Stimulated activated CD4-positive, alpha-beta T cell treated with anti-CD3 and anti-CD28 coated beads, Interleukin-1b, Interleukin-23, amount 100 ng/mL, for 24 hours (primary cell): ENCODE data around the gene TNP2.

ENCODE experiments used
- DNase-seq, 4 experiments: peaks; one replicate each; pipeline ENCODE4 v3.0.0-alpha.2; 2020; ENCODE audit warnings: low read depth in 4 of 4, low spot score in 1 of 4

TNP2 gene

DNA sequence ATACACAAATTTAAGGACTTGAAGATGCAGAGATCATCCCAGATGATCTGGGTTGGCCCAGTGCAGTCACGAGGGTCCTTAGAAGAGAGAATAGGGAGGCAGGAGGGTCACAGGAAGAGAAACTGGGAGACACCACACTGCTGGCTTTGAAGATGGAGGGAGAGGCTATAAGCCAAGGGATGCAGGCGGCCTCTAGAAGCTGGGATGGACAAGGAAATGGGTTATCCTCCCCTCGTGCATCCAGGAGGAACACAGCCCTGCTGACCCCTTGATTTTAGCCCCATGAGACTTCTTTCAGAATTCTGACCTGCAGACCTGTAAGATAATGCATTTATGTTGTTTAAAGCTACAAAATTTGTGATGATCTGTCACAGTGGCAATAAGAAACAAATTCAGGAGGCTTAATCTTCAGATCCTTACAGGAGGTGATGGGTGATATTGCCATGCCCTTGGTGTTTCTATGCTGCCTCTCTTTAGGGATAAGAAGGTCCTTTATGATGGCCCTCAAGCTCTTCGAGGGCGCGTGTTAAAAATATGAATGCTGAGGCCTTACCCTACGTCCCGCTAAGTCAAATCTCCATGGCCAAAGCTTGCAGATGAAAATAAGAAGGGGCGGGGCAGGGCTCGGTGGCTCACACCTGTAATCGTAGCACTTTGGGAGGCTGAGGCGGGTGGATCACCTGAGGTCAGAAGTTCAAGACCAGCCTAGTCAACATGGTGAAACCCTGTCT, 8.6 kb upstream of the TNP2 start:
- DNase-seq: no peak

DNA sequence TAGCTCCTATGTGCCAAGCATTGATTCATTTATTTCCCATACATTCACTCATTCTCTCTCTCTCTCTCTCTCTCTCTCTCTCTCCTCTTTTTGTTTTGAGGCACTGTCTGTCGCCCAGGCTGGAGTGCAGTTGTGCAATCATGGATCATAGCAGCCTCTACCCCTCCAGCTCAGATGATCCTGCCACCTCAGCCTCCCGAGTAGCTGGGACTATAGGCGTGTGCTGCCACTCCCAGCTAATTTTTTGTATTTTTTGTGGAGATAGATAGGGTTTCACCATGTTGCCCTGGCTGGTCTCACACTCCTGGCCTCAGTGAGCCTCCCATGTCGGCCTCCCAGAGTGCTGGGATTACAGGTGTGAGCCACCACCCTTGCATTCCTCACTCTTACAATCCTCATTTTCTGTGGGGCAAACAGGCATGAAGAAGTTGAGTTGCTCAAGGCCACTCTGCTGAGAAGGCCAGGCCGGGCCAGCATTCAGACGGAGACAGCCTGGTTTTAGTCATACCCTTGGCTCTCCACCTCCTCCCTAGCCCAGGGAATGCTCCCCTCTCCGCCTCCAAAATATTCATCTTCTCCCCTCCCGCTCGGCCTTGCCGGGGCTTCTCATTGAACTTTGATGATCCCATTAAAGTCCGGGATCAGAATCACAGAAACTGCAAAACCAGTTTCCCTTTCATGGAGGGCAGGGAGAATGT, 7.9 kb upstream of the TNP2 start:
- no peak for DNase-seq

DNA sequence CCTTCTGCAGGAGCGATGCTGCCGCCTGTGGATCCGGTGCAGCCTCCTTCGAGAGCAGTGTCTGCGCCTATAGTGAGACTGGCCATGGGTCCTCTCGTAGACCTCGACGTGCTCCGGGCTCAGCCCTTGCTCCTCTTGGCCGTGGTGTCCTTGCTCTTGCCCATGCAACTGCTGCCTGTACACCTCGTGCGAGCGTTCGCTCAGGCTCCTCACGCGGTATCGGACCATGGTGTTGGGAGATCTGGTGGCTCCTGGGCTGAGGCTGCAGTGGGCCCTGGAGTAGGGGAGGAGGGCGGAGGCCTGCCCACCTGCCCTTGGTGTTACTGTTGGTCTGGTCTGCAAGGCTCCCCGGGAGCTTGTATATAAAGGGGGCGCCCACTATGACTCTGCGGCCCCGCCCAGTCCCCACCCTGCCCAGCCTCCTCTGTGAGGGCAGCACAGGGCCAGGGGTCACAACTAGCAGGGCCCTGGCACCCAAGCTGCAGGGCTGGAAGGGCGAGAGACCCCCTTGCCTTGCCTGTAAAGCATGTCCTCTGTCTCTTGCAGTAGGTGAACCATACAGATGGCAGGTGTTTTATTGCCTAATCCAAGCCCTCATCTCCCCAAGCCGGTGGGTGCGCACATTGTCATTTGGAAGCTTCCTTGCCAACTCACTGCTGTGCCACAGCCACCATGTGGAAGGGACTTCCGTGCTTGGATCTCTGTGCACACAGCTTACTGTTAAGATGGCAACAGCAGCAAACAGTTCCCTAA, 7.2 kb upstream of the TNP2 start, which contains the start of gene PRM2:
TSS of gene PRM2 (minus strand) at position 338 of the 753 bp plus-strand sequence. CDS start at position 228, 110 bp downstream.
- no peak for DNase-seq

DNA sequence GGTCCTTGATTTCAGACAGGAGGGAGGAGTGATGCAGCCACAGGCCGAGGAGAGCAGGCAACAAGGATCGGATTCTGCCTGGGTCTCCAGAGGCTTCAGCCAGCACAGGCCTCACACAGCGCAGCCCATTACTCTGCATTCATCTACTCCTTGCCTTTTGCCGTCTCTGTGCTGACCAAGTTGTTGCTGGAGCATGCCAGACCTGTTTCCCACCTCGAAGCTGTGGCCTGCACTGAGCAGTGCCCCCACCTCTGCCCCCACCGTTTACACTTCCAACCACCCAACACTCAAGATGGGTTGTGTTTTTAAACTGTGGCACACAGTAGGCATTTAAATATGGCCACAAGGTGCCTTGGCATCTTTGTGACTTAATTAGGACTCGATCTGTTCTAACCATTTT, 5.8 kb upstream of the TNP2 start:
- no peak for DNase-seq

DNA sequence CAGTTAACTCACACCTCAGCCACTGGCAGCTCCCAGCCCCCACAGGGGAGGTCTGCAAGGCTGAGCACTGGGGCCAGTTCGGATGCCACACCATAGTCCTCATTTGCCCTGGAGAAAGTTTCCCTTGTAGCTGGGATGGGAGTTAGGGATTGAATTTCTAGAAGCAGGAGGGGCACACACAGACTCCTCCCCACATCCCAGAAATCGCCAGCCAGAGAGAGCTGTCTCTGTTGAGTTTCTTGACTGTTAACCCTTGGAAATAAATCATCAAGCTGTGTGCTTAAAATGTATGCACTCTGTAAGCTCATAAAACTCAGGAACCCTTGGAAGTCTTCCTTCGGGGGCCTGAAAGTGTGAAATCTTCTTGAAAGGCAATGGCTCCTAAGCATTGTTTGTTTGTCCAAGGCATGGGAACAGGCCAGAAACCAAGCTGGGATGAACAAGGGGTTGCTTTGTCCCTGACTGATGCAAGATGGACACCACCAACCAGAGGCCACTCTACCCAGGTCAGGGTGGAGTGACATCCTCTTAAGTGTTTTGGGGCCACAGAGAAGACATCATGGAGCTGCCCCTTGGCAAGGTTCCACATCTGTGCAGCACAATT, 4.7 kb upstream of the TNP2 start:
- DNase-seq: no peak

DNA sequence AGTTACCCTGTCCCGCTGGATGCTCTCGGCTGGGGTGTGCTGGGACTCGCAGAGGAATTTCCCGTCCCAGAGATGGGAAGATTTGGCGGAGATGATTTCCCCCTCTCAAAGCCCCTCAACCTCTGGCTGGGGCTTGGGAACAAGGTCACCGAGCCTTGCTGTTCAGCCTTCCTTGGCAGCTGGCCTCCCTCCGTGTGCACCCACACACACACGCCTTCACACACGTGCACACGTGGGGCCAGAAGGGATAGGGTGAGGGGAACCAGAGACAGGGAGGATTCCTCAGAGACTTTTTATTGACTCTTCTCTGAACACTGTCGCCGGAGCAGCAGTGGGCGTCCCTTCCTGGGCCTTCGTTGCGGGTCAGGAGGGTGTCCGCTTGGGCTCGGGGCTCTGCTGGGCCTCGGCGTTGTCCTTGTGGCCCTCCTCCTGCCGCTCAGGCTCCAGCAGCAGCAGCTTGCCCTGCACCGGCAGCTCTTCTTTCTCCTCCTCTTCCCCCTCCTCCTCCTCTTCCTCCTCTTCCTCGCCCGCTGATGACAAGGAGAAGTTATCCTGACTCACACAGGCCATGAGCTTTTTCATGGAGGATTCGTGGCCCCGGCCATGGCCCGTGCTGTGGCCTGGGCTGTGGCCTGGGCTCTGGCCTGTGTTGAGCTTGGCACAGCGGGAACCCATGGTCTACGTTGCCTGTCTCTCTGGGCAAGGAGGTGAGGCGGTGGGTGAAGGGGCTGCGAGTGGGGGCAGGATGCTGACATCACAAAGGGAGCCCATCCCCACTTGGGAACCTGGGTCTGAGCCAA, 4.0 kb upstream of the TNP2 start, which contains the start of gene PRM3:
TSS of gene PRM3 (minus strand) at position 709 of the 800 bp plus-strand sequence. CDS start at position 675, 34 bp downstream.
- no peak for DNase-seq

DNA sequence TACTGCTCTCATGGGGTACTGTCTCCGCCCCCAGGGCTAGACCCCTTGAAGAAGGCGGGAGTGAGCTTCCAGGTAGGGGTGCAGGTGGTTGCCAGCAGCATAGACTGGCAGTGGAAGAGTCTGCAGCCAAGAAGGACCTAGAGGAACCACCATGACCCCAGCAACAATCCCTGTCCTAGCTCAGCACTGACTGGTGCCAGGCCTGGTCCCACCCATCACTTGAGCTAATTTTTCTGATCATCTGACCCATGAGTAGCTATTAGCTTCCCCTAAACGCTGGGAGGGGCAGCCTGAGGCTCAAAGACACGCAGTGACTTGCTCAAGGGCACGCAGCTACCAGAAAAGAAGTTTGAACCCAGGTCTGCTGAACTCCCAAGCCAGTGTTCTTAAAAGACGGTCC, 3.4 kb upstream of the TNP2 start:
- no peak for DNase-seq

DNA sequence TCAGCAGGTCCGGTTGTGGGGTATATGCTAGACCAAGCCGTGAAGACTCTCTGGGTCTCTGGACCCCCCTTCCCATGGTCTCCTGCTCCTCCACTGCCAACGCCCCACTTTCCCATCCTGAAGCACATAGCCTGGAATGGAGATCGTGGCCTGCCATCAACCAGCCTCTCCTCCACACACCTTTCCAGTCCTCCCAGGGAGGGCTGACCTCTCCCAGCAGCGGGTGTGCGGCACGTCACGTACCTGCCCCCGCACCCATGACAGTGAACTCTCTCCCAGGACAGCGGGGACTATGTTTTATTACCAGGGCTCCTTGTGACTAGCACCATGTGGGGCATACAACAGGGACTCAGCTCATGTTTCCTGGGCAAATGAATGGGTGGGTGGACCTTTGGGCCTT, 2.5 kb upstream of the TNP2 start:
- DNase-seq: no peak

DNA sequence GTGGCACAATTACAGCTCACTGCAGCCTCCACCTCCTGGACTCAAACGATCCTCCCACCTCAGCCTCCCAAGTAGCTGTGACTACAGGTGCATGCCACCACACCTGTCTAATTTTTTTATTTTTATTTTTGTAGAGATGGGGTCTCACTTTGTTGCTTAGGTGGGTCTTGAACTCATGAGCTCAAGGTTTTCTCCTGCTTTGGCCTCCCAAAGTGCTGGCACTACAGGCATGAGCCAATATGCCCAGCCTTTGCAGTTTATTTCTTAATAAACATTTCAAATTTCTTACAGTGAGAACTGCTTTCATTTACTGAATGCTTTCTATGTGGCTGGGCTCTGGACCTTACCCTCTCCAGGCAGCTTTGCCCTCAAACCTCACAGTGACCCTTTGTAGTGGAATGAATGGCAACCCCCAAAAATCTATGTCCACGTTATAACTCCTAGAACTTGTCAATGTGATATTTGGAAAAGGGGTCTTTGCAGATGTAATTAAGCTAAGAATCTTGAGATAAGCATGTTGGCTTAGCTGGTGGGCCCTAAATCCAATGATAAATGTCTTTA, 1.6 kb upstream of the TNP2 start:
- DNase-seq: no peak

DNA sequence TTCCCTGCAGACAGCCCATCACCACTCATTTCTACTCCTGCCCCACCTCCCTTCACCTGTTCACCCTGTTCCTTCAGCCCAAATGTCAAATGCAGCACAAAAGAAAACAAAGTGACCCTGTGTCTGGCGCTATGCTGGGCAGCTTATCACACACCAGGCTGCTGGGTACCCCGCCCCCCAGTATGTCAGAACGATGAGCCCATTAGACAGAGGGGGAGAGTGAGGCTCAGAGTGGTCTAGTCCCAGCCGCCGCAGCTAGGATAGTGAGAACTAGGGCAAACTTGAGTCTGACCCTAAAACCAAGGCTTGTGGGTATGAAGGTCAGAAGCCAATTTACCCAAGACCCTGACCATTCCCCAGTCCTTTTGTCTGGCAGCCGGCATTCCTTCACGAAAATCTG, 4.0 kb downstream of the TNP2 start:
- no peak for DNase-seq

DNA sequence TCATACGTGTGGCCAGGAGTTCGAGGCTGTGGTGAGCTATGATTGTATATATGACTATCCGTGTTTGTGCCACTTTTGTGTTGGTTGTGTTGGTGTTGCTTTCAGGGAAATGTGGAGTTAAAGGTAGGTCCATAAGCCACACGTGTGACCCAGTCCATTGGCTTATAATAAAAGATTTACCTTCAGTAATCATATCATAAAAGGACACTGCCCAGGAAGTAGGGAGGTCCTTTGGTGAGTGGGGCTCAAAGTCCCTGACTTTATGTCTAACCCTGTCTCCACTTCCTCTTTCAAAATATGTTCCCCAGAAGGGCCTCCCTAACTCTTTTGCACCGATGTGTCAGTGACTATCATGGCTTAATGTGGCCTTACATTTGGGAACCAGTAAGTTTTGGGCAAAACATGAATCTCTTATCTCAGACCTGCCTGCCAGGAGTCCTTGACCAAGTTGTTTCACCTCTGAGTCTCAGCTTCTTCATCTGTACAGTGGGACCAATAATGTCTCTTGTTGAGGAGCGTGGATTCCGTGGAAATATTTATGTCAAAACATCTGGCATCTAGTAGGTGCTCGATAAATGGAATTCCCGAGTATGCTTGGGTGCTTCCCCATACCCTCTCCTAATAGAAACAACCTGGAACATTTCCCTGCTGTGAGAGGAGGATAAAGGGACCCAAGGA, 4.8 kb downstream of the TNP2 start:
- DNase-seq: no peak

DNA sequence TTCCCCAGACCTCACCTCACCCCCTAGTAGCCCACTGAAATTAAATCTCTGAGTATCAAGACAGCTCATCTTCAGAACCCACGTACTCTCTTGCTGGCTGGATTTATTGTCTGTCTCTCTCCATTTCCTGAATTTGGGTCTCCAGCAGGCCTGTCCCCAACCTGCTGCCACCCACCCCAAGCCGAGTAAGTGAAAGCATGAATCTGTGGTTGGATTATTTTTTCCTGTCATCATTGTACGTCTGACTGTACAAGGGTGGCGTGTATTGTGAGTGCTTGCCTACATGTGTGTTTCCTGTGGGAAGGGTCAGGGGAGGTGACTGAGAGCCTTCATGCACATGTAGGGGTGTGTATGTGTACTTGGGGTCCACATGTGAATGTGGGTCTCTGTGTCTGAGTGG, 5.4 kb downstream of the TNP2 start:
- DNase-seq: no peak

DNA sequence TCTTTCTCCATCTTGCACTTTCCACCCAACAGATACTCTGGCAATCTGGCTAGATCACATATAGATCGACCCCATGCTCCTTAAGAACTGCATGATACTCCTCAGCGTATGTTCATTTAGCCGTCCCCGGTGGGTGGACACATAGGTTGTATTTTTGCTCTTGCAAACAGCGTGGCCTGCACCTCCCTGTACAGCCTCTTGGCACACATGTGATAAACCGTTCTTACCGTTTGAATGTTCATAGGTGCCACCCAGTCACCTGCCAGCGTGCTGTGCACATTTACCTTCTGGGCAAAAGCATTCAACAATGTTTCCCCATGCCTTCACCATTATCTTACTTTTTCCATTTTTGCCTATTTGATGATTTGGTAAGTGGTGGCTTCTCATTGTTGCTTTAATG, 6.2 kb downstream of the TNP2 start:
- no peak for DNase-seq

DNA sequence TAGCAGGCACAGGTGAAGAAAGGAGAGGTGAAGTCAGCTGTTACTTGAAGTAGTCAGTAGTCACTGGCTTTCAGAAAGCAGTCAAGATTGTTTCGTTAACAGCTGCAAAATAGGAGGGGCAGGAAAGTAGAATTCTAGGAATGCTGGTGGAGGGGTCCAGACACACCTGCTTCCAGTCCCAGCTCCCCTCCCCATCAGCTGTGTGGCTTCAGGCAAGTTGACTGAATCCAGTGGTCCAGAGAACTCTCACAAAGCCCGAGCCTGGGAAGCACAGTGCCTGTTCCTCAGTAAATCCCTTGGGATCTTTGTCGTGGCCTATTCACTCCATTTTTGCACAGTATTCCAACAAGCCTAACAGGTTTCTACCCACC, 8.5 kb downstream of the TNP2 start:
- DNase-seq: no peak

DNA sequence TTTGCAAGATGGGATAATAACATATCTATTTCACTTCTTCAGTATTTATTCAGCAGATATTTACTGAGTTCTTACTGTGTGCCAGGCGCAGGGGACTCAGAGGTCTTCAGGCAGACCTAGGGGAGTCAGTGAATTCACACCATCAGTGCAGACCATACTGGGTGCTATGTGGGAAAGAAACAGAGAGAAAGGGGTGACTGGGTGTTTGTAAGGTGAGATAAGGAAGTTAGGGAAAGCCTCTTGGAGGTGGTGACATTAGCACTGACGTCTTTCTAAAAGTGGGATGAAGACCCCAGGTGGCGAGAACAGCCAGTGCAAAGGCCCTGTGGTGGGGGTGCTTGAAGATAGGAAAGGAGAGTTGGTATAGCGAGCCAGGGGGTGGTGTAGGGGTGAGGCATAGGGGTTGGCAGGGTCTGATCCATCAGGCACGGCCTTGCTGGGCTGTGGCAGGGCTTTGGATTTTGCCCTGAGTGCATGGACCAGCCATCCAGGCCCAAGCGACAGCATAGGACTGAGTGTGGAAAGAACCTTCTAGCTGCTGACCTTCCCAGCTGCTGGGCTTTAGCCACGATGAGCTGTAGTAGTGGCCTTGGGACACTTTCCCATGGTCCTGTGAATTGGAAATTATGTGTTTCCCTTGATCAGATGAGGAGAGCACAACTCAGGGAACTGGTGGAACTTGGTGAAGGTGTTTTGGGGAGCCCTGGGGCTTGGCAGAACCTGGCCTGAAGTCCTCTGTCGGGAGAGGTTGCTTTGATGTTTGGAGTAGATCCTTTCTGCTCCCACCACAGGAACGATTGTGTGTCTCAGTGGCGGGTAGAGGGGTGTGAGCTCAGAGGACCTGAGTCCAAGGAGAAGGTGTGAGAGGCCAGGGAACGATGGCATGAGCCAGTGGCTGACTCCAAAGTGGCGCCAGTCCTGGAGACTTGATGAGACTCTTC, 9.2 kb downstream of the TNP2 start:
- no peak for DNase-seq

DNA sequence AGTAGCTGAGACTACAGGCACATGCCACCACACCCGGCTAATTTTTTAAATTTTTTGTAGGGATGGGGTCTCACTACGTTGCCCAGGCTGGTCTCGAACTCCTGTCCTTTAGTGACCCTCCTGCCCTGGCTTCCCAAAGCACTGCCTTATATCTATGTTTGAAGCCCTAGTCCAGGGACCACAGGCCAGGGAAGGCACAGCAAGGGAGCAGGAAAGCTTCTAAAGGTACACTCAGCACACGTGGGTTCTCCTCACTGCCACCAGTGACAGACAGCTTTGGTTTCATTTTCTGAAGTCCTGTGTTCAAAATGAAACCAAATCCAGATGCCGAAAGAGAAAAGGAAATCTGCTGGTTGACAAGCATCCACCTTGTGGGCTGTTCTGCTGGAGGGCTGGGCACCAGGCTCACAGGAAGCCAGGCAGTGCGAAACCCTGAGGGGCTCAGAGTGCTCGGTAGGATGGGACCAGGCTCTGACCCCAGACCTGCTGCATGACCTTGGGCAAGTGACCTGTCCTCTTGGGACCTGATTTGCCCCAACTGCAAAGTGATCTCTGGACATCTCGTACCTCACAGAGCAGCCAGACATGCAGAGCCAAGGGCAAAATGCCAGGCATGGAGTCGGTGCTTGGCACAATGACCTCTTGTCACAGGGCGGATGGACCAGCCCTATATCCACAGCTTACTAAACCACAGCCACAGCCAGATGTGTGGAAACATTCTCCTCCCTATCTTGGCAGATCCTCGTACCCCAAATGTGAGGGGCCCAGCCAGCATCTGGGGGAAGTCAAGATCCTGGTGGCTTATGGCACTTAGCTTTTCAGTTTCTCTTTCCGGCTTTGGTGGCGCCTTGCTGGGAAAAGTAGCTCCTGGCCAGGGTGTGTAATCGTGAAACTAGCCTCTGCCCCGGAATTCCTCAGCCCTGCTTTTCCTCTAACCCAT, 10.3 kb downstream of the TNP2 start:
- DNase-seq: no peak

DNA sequence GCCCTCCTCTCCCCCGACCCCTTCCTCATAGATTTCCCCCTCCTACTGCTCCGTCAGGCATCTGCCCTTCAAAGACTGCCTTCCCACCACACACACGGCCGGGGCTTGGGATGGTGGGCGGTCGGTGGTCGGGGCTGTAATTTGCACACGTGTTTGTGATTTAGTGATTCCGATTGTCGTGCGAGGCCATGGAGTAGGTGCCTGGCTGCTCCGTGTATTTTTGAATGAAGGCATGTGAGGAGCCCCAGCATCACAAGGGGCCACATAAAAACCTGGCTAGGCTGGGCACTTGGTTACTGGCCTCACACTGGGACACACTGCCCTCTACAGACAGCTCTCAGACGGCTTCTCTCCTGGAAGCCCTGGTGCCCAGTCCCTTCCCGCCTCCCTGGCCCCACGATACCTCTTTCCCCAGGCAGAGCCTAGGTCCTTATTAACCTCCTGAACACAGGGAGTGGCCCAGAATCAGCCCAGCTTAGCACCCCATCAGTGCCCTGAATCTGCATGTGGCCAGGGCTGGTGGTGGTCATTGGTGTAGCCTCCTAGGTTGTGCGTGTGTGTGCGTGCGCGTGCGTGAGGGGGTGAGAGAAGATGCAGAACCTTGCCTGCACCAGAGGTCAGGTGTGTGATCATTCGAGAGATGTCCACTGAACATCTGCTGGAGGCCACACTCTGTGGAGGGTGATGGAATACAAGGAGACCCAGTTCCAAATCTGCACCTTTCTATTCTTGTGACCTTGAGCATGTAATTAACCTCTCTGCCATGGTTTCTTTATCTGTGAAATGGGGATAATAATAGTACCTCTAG, 11.8 kb downstream of the TNP2 start:
- DNase-seq: no peak
